GM19467 (cell line): Measurements from ENCODE around the gene KCNH8.

Experiments used
- ATAC-seq: cut with Tn5 transposase; IDR thresholded peaks from one replicate; pipeline ENCODE4 v1.9.1; 2021; ENCODE audit warnings: mild to moderate bottlenecking, moderate library complexity; ENCODE audit not compliant: unreplicated experiment

The KCNH8 gene

DNA sequence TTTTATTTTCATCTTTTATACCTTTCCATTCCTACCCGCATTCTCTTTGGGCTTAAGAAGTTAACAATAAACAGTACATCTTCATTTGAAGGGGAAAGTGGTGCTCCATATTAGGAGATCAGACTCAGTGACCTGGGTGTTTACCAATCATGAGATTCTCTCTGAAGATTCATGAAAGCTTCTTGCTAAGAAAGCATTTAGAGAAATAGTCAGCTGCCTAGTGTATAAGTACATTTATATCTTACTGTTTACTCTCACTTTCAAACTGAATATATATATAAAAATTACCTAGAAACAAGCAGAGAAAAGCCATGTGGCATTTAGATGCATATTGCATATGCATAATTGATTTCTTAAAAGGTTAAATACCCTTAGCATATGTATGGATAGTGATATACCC, 100.5 kb downstream of the KCNH8 start:
- ATAC-seq: no peak

DNA sequence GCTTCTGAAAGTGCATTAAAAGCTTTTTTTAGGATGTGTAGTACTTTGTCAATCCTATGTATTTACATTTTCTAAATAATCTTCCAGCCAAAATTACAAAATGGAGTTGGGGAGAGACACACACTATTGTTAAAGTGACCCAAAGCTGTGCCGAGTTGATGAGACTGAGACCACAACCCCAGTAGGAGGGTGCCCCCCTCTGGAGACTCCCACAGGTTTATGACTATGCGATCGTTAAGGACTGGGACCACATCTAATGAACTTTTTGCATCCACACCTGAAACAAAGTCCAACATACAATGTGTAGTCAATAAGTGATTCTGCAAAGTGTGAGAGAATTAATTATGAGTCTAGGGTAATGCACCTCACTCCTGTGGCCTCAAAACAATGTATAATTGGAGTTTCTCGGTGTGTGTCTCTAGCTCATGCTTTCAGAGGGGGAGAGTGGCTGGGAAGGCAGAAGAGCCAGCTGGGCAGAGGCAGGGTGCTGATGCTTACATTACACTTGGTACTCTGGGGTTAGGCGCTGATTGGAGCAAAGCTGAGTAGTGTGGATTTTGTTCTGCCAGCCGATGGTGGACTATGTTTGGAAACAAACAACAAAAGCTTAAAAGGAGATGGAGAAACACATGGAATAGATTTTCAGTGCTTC, 102.8 kb downstream of the KCNH8 start:
- ATAC-seq: no peak

DNA sequence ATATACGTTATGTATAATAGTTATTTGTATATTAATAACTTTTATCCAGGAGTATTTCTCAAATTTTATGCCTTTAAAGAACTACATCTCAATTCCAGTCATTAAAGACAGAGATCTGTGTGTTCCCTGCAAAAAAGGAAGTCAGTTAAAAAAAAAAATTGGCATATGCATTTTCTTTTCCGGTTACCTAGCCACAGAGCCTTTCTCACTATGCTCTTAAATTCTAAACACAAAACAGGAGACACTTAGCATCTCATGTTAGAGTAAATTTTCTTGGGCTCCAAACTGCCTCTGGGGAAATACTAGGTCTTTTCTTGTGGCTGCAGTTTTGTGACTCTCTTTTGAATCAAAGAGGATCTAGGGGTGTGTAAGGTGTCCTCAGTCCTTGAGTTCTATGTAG, 105.9 kb downstream of the KCNH8 start:
- ATAC-seq: no peak

DNA sequence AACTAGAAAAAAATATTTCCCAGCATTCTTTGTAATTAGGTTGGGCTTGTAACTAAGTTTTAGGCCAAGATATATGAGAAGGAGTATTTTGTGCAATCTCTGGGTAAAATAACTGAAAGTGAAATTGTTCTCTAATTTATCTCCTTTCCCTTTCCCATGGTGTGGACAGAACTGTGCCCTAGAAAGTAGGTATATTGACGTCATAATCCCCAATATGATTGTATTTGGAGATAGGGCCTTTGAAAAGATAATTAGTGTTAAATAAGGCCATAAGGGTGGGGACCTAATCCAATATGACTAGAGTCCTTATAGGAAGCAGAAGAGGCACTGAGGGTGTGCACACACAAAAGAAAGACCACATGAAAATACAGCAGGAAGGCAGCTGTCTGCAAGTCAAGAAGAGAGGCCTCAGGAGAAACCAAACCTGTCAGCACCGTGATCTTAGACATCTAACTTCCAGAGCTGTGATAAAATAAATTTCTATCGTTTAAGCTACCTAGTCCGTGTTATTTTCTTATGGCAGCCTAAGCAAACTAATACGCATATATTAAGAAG, 106.6 kb downstream of the KCNH8 start:
- no peak for ATAC-seq

DNA sequence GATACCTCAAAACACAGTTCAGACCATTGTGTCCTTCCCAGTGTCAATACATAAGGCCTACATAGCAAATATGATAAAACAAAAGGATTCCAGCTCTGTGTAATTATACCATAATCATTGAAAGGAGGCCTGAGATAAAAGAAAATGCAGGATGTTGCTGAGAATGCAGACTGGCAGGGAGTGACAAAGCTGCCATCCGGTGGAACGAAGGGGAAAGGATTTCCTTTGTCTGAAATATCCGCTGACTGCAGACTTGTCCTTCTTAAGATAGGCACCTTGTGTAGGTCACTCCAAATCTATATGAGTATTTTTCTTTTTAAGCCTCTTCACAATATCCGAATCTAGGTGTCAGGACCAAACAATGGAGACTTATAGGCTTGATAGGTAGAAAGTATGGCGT, 108.0 kb downstream of the KCNH8 start:
- ATAC-seq: no peak

DNA sequence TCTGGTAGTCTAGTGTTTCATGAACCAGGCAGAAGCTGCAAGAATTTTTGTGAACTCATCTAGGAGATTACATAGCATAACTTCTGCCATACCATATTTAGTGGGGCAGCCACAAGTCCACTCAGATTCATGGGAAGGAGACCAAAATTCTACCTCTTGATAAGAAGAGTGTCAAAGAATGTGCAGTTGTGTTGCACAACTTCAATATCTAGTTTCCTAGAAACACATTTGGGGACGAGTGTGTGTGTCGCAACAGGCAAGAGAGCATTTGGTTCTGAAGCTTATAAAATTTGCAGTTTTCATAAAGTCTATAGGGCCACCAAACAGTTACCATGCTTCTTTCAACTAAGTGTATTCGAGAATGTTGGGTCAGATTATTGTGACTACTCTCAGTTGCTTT, 115.3 kb downstream of the KCNH8 start:
- no peak for ATAC-seq

DNA sequence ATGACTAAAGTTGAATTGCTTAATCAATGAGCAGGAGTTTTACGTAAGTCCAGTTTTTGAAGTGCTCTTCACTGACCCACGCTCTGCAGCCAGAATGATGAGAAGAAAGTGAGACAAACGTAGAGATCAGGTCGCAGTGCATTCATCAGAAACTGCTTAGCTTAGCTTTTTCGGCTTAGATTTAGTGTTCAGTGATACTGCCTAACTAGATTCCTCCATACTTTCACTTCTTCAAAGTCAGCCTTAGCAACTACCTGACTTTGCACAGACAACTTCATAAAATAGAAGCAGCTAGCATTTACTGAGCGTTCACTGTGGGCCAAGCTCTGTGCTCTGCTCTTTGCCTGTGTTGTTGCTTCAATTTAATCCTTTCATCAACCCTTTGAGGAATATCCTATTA, 116.1 kb downstream of the KCNH8 start:
- no peak for ATAC-seq

DNA sequence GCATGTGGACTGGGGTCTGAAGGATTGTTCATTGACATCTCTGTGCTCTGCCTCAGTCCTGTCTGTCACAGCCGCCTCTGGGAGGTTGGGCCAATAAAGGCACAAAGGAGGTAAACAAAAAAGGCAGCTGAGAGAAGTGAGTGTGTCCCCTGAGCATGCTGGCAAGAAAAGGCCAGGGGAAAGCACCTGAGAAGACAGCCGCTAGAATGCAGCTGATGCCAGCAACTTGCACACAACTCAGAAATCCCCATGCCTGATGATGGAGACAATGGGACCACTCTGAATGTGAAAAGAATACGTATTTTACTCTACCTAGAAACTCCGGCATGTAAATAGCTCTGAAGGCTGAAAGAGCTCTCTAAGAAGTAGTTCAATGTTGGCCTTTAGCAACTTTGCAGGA, 118.7 kb downstream of the KCNH8 start:
- no peak for ATAC-seq

DNA sequence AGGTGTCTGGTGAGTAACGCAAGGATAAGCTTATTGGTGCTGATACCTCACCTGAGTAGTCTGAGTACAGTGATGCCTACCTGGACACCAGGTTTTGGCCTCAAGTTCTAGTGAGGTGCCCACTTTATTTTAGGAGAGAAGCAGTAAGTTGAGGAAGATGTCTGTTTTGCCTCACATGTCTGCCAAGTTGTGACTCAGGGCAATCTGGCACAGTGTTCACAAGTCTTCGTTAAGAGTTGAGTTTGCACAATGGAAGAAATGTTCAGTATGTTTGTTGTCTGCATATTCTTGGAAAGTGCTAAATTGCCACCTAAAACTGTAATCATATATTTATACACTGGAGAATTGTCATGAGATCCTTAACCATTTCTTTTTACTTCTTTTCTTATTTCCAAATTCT, 122.2 kb downstream of the KCNH8 start:
- no peak for ATAC-seq

DNA sequence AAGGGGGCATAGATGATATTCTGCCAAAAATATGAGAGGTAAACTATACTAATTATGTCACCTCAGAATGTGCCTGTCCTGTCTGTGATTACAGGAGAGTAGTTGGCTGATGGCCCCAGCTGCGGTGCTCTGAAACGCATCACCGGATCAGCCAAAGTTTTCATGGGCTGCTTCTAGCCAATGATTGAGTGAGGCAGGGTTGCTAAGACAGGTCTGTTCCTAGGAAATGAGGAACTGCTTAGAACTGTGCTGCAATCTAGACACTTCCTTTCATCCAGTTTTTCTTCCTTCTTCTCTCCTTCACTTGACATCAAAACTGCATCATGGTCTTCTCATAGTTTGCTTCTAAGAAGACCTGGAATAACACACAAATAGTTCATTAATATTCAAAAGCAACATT, 124.0 kb downstream of the KCNH8 start:
- no peak for ATAC-seq

DNA sequence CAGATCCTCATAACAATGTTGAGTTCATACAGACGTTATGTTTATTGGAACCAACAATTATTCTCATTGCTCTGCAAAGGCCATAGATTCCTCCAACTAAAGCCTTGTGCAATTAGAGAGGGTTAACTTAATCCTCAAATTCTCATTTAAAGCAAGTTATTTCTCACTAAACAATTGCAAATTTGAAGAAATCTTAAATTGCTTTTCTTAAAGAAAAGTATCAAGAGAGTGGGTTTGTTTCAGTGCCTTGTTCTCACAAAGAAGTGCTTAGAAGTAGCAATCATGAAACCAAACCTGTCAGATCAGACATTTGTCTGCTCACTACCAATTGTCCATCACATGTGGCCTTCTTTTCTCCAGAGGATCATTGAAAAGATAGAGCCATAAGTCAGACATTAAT, 124.8 kb downstream of the KCNH8 start:
- no peak for ATAC-seq

DNA sequence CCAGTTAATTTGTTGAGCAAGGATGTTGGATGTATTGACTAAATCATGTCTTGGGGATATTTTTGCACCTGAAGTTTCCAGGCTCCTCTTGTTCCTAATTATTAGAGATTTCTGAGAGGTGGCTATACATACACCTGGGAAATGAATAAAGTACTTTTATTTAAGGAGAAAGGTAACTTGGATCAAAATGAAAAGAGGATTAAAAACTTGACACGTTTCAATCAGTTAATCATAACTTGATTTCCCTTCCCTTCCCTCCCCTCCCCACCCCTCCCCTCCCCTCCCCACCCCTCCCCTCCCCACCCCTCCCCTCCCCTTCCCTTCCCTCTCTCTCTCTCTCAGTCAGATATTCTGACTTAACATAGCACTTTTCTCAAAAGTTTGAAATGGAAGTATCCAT, 126.3 kb downstream of the KCNH8 start:
- no peak for ATAC-seq

DNA sequence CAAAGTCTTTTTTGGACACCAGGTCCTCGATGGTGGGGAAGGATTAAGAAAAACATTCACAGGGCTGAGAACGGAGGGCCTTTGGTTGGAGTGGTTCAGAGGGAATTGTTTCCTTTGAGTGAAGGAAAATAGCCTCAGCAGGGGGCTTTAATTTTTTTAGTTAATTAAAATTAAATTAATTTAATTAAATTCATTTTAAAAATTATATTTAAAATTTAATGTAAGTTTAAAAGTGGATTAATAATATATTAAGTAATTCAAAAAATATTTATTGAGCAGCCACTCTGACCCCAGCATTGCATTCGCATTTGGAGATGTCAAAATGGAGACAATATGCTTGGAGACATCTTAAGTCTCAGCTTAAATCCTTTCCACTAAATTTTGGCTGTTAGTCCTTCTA, 136.7 kb downstream of the KCNH8 start:
- no peak for ATAC-seq

DNA sequence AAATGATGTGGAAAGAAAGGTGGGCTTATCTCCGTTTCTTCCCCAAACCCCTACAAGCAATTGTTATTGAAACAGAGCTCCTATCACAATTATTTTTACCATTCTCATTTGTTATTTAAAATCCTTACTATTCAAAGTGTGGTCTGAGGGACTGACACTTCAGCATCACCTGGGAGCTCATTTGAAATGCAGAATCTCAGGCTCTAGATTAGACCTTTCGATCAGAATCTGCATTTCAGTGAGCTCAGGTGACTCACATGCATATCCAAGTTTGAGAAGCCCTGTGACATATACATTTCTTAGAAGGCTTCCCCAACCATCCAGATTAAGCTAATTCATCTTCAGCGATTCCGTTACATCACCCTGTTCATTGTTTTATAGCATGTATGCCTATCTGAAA, 145.0 kb downstream of the KCNH8 start:
- ATAC-seq: no peak

DNA sequence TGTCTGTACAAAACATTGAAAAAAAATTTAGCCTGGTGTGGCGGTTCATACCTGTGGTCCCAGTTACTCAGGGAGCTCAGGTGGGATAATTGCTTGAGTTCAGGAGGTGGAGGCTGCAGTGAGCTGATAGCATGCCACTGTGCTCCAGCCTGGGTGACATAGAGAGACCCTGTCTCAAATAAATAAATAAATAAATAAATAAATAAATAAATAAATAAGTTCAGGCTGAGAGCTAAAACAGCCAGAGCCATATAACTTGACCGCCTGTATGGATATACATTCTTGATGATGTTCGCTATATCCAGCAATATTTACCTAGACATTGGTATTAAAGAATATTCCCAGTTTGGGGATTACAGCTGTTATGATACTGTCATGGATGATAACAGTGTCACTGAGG, 146.9 kb downstream of the KCNH8 start:
- ATAC-seq: no peak

DNA sequence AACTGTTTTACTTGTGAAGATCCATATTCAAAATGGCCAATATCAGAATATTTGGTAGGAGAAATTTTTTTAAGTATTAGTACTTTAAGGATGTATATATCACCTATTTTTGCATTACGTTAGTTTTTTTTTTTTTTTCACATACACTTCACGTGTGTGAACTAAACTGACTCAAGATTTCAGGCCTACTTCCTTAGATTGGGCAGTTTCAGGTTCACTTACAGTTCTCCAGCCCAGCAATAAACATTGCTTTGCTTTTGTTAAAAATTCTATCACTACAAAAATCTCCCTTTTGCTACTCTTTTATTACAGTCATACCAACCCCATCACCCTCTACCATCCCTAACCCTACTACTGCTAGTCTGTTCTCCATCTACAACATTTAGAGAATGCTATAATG, 183.6 kb downstream of the KCNH8 start:
- no peak for ATAC-seq

DNA sequence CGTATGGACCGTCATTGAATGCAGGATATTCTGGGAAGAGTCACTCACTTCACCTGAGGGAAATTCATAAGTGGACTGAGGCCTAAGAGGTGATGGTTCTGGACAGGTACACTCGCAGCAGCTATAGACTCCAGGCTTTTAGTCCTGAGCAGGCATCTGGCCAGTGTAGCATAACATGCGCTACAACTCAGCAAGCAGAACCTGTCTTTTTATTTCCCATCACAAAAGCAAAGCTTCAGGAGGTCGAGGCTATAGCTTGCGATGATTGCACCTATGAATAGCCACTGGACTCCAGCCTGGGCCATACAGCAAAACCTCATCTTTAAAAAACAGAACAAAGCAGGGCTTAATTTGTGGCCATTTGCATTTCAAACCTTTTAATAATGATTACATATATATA, 185.8 kb downstream of the KCNH8 start:
- no peak for ATAC-seq

DNA sequence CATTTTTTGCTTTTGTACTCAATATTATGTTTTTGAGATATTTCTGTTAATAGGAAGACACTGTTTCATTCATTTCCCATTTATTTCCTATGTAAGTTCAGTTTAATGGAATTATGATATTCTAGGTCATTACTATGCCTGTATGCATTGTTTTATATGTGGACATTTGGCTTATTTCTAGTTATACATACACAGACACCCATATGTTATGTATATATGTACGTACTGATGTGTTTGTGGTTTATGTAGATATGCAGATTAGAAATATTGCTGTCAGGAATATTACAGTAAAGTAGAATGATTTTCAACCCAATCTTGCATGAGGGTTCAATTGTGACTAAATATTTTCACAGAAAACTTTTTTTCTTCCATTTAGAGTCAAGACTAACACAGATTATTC, 190.5 kb downstream of the KCNH8 start:
- ATAC-seq: no peak

DNA sequence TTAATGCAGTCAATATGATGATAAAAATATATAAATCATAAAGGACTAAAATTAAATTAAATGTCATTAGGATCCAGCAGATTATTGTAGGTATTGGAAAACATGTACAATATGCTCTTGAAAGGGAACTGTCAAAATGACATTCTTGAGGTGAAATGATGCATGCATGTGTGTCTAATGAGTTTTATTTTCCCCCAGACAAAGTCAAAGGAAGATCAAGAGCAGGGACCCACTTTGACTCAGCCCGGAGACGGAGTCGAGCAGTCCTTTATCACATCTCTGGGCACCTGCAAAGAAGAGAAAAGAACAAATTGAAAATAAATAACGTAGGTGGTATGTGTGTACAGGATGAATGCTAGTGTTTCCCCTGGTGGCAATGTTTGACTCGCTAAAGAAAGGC, 194.1 kb downstream of the KCNH8 start:
- no peak for ATAC-seq

DNA sequence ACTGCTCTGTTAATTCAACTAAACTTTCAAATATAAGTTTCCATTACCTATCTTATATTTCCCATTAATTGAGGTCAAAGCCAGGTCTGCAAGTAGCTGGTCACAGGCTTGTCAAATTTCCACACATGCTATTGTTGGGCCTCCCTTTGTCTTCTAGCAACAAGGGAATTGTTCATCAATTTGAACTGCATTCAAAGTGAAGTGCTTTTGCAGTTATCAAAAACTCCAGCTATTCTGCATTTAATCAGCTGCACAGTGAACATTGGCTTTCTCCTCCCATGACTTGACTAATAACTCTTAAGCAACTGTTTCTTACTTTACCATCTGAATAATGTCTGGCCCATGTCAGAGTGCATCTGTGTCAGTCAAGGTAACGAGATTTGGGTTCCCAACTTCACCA, 198.4 kb downstream of the KCNH8 start:
- no peak for ATAC-seq

DNA sequence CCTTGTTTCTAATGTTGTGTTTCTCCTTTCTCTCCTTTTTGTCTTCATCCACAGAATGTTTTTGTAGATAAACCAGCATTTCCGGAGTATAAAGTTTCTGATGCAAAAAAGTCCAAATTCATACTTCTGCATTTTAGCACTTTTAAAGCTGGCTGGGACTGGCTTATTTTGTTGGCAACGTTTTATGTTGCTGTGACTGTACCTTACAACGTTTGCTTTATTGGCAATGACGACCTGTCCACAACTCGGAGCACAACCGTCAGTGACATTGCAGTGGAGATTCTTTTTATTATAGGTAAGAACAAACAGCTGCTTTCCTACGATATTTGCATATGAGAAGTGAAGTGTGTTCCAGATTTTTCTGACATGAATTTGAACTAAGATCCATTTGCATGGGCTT, 199.4 kb downstream of the KCNH8 start:
- ATAC-seq: no peak

DNA sequence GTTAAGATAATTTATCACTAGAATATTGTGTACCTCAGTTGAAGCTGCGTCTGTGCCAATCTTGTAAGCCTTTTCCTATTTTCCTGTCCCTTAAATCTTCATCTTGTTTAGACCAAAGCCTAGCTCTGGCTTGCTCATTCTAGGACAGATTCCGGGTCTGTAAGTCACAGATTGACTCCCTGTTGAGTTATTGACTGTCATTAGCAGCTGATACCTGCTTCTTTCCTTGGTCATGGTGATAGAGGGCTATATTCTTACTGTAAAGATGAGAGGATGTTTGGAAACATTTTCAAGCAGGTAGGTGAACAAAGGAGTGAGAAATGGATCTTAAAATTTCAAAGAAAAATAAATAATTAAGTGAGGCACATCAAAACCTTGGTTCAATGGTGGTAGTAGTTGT, 200.2 kb downstream of the KCNH8 start:
- ATAC-seq: no peak

DNA sequence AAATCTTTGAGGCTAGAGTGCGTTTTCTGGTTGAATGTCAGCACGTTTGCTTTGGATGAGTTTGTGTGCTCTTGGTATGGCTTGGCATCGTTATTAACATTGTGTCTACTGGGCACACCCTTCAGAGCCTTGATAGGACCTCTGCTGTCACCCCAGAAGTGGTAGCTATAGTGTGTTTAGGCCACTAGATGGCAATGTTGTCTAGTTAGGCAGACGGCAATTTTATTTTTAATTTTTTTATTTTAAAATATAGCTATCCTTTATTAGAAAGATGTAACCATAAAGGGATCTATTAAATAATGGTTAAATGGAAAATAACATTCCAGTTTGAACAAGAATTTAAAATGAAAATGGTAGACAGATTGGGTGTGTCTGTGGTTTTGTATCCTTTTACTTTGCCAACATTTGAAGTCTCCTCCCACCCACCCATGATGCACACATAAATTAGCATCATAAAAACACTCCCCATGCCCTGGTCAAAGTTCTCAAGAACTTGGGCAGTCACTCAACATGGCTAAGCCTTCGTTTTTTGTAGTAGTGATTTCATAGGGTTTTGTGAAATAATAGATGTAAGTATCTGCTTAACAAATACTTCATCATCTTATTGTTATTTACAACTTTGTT, 200.7 kb downstream of the KCNH8 start:
- peak; percentile 88 for ATAC-seq
